HUES48 (cell line): ENCODE results near the gene TMPRSS6.
A peak's percentile ranks its signal among the peaks of the same experiment; 100 is the strongest.
"Not testable (repeated sequence)": the region's sequence is repeated elsewhere in the genome, so short reads cannot be mapped to it uniquely, and the experiment has no call there.

Source experiments
- H3K27ac ChIP-seq: one replicate; pipeline ENCODE4 v1.7.0; 2013; ENCODE audit warnings: low read depth, low read length, inconsistent platforms
- H3K27me3 ChIP-seq: 2 replicates; pipeline ENCODE4 v1.6.1; 2013; ENCODE audit warnings: mild to moderate bottlenecking, low read length; ENCODE audit not compliant: control insufficient read depth, insufficient read depth
- H3K36me3 ChIP-seq: 2 replicates; pipeline ENCODE4 v1.6.1; 2013; ENCODE audit warnings: low read length; ENCODE audit not compliant: control insufficient read depth, insufficient read depth
- H3K4me1 ChIP-seq: 2 replicates; pipeline ENCODE4 v1.6.1; 2013; ENCODE audit warnings: mild to moderate bottlenecking, low read length; ENCODE audit not compliant: control insufficient read depth, insufficient read depth
- H3K4me3 ChIP-seq: 2 replicates; pipeline ENCODE4 v1.5.1; 2013; ENCODE audit warnings: mild to moderate bottlenecking, low read depth, low read length
- H3K9ac ChIP-seq: 2 replicates; pipeline ENCODE4 v1.6.1; 2013; ENCODE audit warnings: mild to moderate bottlenecking, low read depth, low read length, moderate library complexity
- H3K9me3 ChIP-seq: 2 replicates; pipeline ENCODE4 v1.6.1; 2013; ENCODE audit warnings: low read length; ENCODE audit not compliant: control insufficient read depth, insufficient read depth

The TMPRSS6 gene

GRCh38 chr22:37071850-37072592 lies 37.5 kb downstream of the TMPRSS6 start:
- H3K9ac ChIP-seq, H3K4me1 ChIP-seq, H3K36me3 ChIP-seq, H3K27ac ChIP-seq, H3K9me3 ChIP-seq, H3K4me3 ChIP-seq: not testable (repeated sequence)
- H3K27me3 ChIP-seq = peaks cover 84% of the 10 kb centered on the region

DNA sequence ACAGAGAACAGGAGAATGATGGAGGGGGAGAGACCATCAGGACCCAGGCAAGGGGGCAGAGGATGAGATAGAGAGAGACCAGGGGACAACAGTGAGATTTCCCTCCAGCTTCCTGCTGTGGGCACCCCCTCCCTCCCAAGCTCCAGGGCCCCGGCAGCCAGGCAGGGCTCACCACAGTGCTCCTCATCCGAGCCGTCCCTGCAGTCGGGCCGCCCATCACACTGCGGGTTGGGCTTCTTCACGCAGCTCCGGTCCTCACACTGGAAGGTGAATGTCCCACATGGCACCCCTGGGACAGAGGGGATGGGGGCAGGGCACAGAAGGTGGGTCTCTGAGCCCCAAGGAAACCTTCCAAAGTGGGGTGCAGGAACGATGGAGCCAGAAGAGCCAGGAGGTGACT lies 38.8 kb downstream of the TMPRSS6 start:
- Histone ChIP-seq H3K9ac (no peak overlapping the region), H3K27me3 (peaks cover 85% of the 10 kb centered on the region), H3K4me1 (peaks cover 4% of the 10 kb centered on the region; the same call in 1 of the 2 replicates)

GRCh38 chr22:37070334-37070733 lies 39.2 kb downstream of the TMPRSS6 start:
- no peaks in the 10 kb centered on the region for H3K9me3 ChIP-seq
- no peaks in the 10 kb centered on the region for H3K36me3 ChIP-seq
- no peak overlapping the region for H3K4me3 ChIP-seq
- peaks cover 88% of the 10 kb centered on the region for H3K27me3 ChIP-seq
- peaks cover 4% of the 10 kb centered on the region; the same call in 1 of the 2 replicates for H3K4me1 ChIP-seq
- no peak overlapping the region for H3K9ac ChIP-seq
- no peak overlapping the region for H3K27ac ChIP-seq

More for the DNA sequence above, 38.8 kb downstream of the TMPRSS6 start:
- H3K36me3 ChIP-seq = no peaks in the 10 kb centered on the region
- no peaks in the 10 kb centered on the region for H3K9me3 ChIP-seq
- H3K4me3 ChIP-seq = no peak overlapping the region
- no peak overlapping the region for H3K27ac ChIP-seq

DNA sequence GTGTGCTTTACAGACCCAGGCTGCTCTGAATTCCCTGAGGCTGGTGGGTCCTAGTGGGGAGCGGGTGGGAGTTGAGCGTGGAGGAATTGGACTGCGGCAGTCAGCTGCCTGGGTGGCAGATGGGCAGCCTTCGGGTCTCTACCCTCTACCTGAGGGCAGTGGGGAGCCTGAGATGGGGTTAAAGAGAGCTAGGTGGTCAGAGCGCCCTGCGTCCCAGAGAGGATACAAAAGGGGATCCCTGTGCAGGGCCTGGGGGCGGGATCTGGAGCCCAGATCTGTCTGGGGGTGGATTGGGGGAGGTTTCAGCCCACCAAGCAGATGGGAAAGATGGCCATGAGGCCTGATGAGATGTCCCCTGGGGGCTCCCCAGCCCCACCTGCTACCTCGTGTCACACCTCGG lies 39.8 kb downstream of the TMPRSS6 start:
- Histone ChIP-seq H3K9ac (no peak overlapping the region), H3K4me1 (peaks cover 4% of the 10 kb centered on the region; the same call in 1 of the 2 replicates), H3K27me3 (peaks cover 83% of the 10 kb centered on the region)

DNA sequence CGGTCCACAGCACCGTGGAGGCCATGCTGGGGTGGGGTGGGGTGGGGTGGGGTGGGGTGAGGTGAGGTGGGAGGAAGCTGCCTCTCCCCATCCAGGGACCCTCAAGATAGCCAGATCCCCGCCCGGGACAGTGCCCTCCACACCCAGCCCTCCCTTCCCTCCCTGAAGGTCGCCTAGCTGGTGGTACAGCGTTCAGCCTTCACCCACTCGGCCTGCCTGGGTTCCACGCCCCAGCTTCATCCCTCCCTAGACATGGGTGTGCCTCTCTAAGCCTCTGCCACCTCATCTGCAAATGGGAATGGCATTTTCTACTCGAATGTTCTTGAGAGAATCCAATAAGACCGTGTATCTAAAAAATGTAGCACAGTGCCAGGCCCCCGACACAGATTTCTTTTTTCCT lies 40.2 kb downstream of the TMPRSS6 start:
- H3K4me3 ChIP-seq = peak overlapping the region; percentile 56
- H3K27me3 ChIP-seq = peaks cover 82% of the 10 kb centered on the region

More for the DNA sequence above, 39.8 kb downstream of the TMPRSS6 start:
- Histone ChIP-seq H3K9me3 (no peaks in the 10 kb centered on the region), H3K36me3 (no peaks in the 10 kb centered on the region), H3K4me3 (no peak overlapping the region), H3K27ac (no peak overlapping the region)

GRCh38 chr22:37068859-37069258 lies 40.7 kb downstream of the TMPRSS6 start:
- Histone ChIP-seq H3K9me3 (no peaks in the 10 kb centered on the region), H3K36me3 (no peaks in the 10 kb centered on the region), H3K4me1 (peaks cover 4% of the 10 kb centered on the region; the same call in 1 of the 2 replicates), H3K27ac (no peak overlapping the region), H3K27me3 (peaks cover 77% of the 10 kb centered on the region), H3K9ac (no peak overlapping the region), H3K4me3 (peak overlapping the region; percentile 56)

More for the DNA sequence above, 40.2 kb downstream of the TMPRSS6 start:
- Histone ChIP-seq H3K27ac (no peak overlapping the region), H3K9me3 (no peaks in the 10 kb centered on the region), H3K36me3 (no peaks in the 10 kb centered on the region), H3K4me1 (peaks cover 4% of the 10 kb centered on the region; the same call in 1 of the 2 replicates), H3K9ac (no peak overlapping the region)

- no peaks in the 10 kb centered on the region for H3K36me3 ChIP-seq
- H3K4me3 ChIP-seq = no peak overlapping the region
- peaks cover 10% of the 10 kb centered on the region for H3K4me1 ChIP-seq
- peaks cover 66% of the 10 kb centered on the region for H3K27me3 ChIP-seq
- H3K27ac ChIP-seq = no peak overlapping the region
- no peaks in the 10 kb centered on the region for H3K9me3 ChIP-seq
- H3K9ac ChIP-seq = no peak overlapping the region
These were observed 42.1 kb downstream of the TMPRSS6 start for GRCh38 chr22:37067428-37067827.

DNA sequence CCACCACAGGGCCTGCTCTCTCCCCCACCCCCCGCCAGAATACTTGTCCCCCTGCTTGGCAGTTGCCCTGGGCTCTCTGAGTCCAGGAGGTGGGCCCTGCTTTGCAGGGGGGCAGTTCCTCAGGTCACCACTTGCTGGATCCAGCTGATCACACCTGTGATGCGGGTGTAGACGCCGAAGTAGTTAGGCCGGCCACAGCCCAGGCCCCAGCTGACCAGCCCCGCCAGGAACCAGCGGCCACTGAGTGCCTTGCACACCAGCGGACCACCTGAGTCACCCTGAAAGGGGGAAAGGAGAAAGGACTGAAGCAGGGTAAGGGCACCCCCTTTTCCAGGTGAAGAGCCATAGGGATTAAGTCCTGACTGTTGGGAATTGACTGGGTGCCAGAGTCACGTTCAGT lies 43.6 kb downstream of the TMPRSS6 start:
- Histone ChIP-seq H3K4me1 (peaks cover 11% of the 10 kb centered on the region), H3K9me3 (no peaks in the 10 kb centered on the region), H3K4me3 (no peak overlapping the region), H3K36me3 (peaks cover 6% of the 10 kb centered on the region; the same call in 1 of the 2 replicates), H3K27ac (no peak overlapping the region), H3K27me3 (peaks cover 55% of the 10 kb centered on the region), H3K9ac (no peak overlapping the region)

DNA sequence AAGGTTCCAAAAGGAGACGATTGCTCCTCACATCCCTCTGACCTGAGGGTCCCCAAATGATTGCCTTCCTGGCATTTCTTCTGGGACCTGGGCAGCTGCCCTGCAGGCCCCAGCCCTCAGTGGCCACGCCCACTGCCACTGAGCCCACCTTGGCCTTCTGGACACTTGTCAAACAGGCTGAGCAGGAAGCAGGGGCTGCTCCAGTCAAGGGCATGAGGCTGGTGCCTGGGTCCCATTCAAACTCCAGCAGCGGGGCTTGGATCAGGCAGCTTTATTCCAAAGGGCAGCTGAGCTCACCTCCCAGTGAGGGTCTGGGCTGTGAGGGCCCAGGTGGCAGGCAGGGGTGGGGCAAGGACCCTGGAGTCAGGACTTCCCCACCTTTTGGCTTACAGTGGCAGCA lies 44.3 kb downstream of the TMPRSS6 start:
- Histone ChIP-seq H3K27ac (no peak overlapping the region), H3K9me3 (no peaks in the 10 kb centered on the region), H3K4me3 (no peak overlapping the region), H3K27me3 (peaks cover 47% of the 10 kb centered on the region), H3K9ac (no peak overlapping the region), H3K4me1 (peaks cover 11% of the 10 kb centered on the region), H3K36me3 (peaks cover 14% of the 10 kb centered on the region; the same call in 1 of the 2 replicates)

DNA sequence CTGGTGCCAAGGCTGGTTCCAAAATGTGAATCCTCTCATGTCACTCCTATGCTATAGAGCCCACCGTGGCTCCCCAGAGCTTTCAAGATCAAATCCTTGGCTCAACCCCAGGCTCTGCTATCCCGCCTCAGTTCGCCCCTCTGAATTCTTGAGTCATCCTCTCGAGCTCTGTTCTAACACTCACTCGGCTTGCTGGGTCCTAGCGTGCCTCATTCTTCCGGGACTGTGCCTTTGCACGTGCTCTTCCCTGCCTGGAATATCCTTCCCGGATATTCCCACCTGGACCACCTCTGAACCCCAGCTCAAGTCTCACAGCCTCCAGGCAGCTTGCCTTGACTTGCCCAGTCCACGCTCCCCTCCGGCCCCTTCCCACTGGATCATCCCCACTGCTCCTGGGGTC lies 45.0 kb downstream of the TMPRSS6 start:
- Histone ChIP-seq H3K27ac (no peak overlapping the region), H3K36me3 (peaks cover 19% of the 10 kb centered on the region; the same call in 1 of the 2 replicates), H3K9ac (no peak overlapping the region), H3K27me3 (peaks cover 41% of the 10 kb centered on the region), H3K4me1 (peaks cover 11% of the 10 kb centered on the region), H3K4me3 (no peak overlapping the region), H3K9me3 (no peaks in the 10 kb centered on the region)
